IMR-90 (cell line): ENCODE results near the gene ZNF341. TPM values are rescaled to one million over a fixed set of nuclear protein-coding genes. Genes with fewer than 3 reads are reported as not detected.

ENCODE experiments used
- ATAC-seq: fragments of 200-7000 bp; cut with Tn5 transposase; 2 replicates; pipeline ENCODE4 v1.9.1; 2020; ENCODE audit warnings: low read depth, mild to moderate bottlenecking, moderate library complexity
- Bru-seq: library from RNA; stranded (reverse); fragments of 400-500 nt; gene quantifications from one replicate; lab custom pipeline; 2021; lab: Mats Ljungman, UMichigan
- BruChase-seq, 2 experiments: library from RNA; stranded (reverse); fragments of 400-500 nt; gene quantifications; one replicate each; lab custom pipeline; 2021; lab: Mats Ljungman, UMichigan
- BruUV-seq: library from RNA; stranded (reverse); fragments of 400-500 nt; replicated peaks from 2 replicates; lab custom pipeline; 2021; lab: Mats Ljungman, UMichigan
- CTCF ChIA-PET: fragments of 300-600 bp; formaldehyde crosslinking; extraction: SDS; loops from one replicate; lab custom pipeline; 2021; ENCODE audit warnings: antibody characterized with exemption; lab: Yijun Ruan, JAX
- POLR2A ChIA-PET: fragments of 300-600 bp; sonication (Branson Sonifier 250); formaldehyde crosslinking; loops from one replicate; lab custom pipeline; 2022; ENCODE audit warnings: antibody characterized with exemption; ENCODE audit not compliant: unreplicated experiment; lab: Charles Lee
- DNase-seq: peaks from one replicate; pipeline ENCODE4 v3.0.0; 2013
- H2AFZ ChIP-seq: replicated peaks from 2 replicates; pipeline ENCODE3; 2013; ENCODE audit warnings: low read length, mild to moderate bottlenecking; ENCODE audit not compliant: poor library complexity
- H2AK5ac ChIP-seq: 2 replicates; pipeline ENCODE4 v1.6.1; 2013; ENCODE audit warnings: low read depth, low read length, inconsistent platforms
- H2AK9ac ChIP-seq: replicated peaks from 2 replicates; pipeline ENCODE3; 2013; ENCODE audit warnings: mild to moderate bottlenecking, low read depth, low read length, moderate library complexity; ENCODE audit not compliant: poor library complexity
- H2BK120ac ChIP-seq: 2 replicates; pipeline ENCODE4 v1.6.1; 2013; ENCODE audit warnings: low read depth, low read length, inconsistent platforms
- H2BK15ac ChIP-seq: 3 replicates; pipeline ENCODE4 v1.6.1; 2013; ENCODE audit warnings: low read depth, low read length, inconsistent platforms
- H2BK20ac ChIP-seq: 2 replicates; pipeline ENCODE4 v1.6.1; 2013; ENCODE audit warnings: low read depth, mild to moderate bottlenecking, inconsistent platforms, low read length, moderate library complexity
- H2BK5ac ChIP-seq: 2 replicates; pipeline ENCODE4 v1.6.1; 2013; ENCODE audit warnings: mild to moderate bottlenecking, low read depth, low read length, inconsistent platforms; ENCODE audit not compliant: poor library complexity, severe bottlenecking
- H3K14ac ChIP-seq: replicated peaks from 2 replicates; pipeline ENCODE4 v1.6.1; 2013; ENCODE audit warnings: low read depth, low read length, inconsistent platforms
- H3K18ac ChIP-seq: 2 replicates; pipeline ENCODE4 v1.6.1; 2013; ENCODE audit warnings: low read depth, low read length, control low read depth
- H3K23ac ChIP-seq: 2 replicates; pipeline ENCODE4 v1.6.1; 2013; ENCODE audit warnings: low read depth, low read length, inconsistent platforms
- H3K27ac ChIP-seq: 2 replicates; pipeline ENCODE4 v1.5.1; 2013; ENCODE audit warnings: mild to moderate bottlenecking, control low read depth, low read length; ENCODE audit not compliant: insufficient read depth
- H3K27me3 ChIP-seq: 2 replicates; pipeline ENCODE4 v1.6.1; 2013; ENCODE audit warnings: low read length; ENCODE audit not compliant: control insufficient read depth, insufficient read depth
- H3K36me3 ChIP-seq: 2 replicates; pipeline ENCODE4 v1.6.1; 2013; ENCODE audit warnings: low read length, mixed read lengths; ENCODE audit not compliant: control insufficient read depth, insufficient read depth
- H3K4ac ChIP-seq: 2 replicates; pipeline ENCODE4 v1.6.1; 2013; ENCODE audit warnings: low read depth, low read length, inconsistent platforms
- H3K4me1 ChIP-seq: 2 replicates; pipeline ENCODE4 v1.6.1; 2013; ENCODE audit warnings: low read length, mixed read lengths; ENCODE audit not compliant: control insufficient read depth, insufficient read depth
- H3K4me2 ChIP-seq: 2 replicates; pipeline ENCODE4 v1.6.1; 2013; ENCODE audit warnings: low read depth, mild to moderate bottlenecking, control low read depth, low read length, moderate library complexity
- H3K4me3 ChIP-seq: 2 replicates; pipeline ENCODE4 v1.5.1; 2013; ENCODE audit warnings: low read depth, mild to moderate bottlenecking, control low read depth, low read length, moderate library complexity; ENCODE audit not compliant: insufficient read depth
- H3K56ac ChIP-seq: 2 replicates; pipeline ENCODE4 v1.6.1; 2013; ENCODE audit warnings: low read length, inconsistent platforms; ENCODE audit not compliant: insufficient read depth; ENCODE audit errors: extremely low read depth
- H3K79me1 ChIP-seq, 2 experiments: 2 replicates each; pipeline ENCODE4 v1.6.1; 2013; ENCODE audit warnings: low read length in 2 of 2, inconsistent platforms in 1 of 2, low read depth in 1 of 2
- H3K9ac ChIP-seq: 2 replicates; pipeline ENCODE4 v1.6.1; 2013; ENCODE audit warnings: low read depth, low read length, control low read depth
- H3K9me1 ChIP-seq: 2 replicates; pipeline ENCODE4 v1.6.1; 2013; ENCODE audit warnings: low read length, inconsistent platforms; ENCODE audit not compliant: insufficient read depth
- H3K9me3 ChIP-seq: 2 replicates; pipeline ENCODE4 v1.6.1; 2013; ENCODE audit warnings: low read length; ENCODE audit not compliant: control insufficient read depth, insufficient read depth
- H4K20me1 ChIP-seq: 2 replicates; pipeline ENCODE4 v1.6.1; 2013; ENCODE audit warnings: low read length, inconsistent platforms; ENCODE audit not compliant: insufficient read depth
- H4K5ac ChIP-seq: 2 replicates; pipeline ENCODE4 v1.6.1; 2013; ENCODE audit warnings: mild to moderate bottlenecking, low read depth, low read length, control low read depth
- H4K8ac ChIP-seq, 2 experiments: 2 replicates each; pipeline ENCODE4 v1.6.1; 2013; ENCODE audit warnings: low read depth in 2 of 2, low read length in 2 of 2, control low read depth in 1 of 2, inconsistent platforms in 1 of 2
- H4K91ac ChIP-seq: 2 replicates; pipeline ENCODE4 v1.6.1; 2013; ENCODE audit warnings: low read depth, low read length, inconsistent platforms; ENCODE audit not compliant: insufficient read depth
- BHLHE40 ChIP-seq: fragments of 150-350 bp; IDR thresholded peaks from 2 replicates; pipeline ENCODE4 v1.6.1; 2016; ENCODE audit warnings: mild to moderate bottlenecking, low read depth, low read length
- ELK1 ChIP-seq: fragments of 150-350 bp; IDR thresholded peaks from 2 replicates; pipeline ENCODE4 v1.6.1; 2016; ENCODE audit warnings: low read depth, mild to moderate bottlenecking, low read length, moderate library complexity, borderline replicate concordance
- FOS ChIP-seq: fragments of 150-350 bp; IDR thresholded peaks from 2 replicates; pipeline ENCODE4 v1.6.1; 2016; ENCODE audit warnings: low read depth, low read length
- MAFK ChIP-seq: IDR thresholded peaks from 2 replicates; pipeline ENCODE4 v1.6.1; 2012; ENCODE audit warnings: low read depth, low read length, improper control_type of control experiment
- MAZ ChIP-seq: IDR thresholded peaks from 2 replicates; pipeline ENCODE4 v1.6.1; 2012; ENCODE audit warnings: low read depth, mild to moderate bottlenecking, low read length, improper control_type of control experiment, moderate library complexity, borderline replicate concordance
- MXI1 ChIP-seq: IDR thresholded peaks from 2 replicates; pipeline ENCODE4 v1.6.1; 2012; ENCODE audit warnings: low read depth, mild to moderate bottlenecking, low read length, moderate library complexity, borderline replicate concordance
- NFE2L2 ChIP-seq: fragments of 150-350 bp; IDR thresholded peaks from 2 replicates; pipeline ENCODE4 v1.6.1; 2016; ENCODE audit warnings: low read depth, mild to moderate bottlenecking, low read length
- POLR2A ChIP-seq: IDR thresholded peaks from 2 replicates; pipeline ENCODE4 v1.6.1; 2012; ENCODE audit warnings: mild to moderate bottlenecking, low read depth, low read length
- RCOR1 ChIP-seq: IDR thresholded peaks from 2 replicates; pipeline ENCODE4 v1.6.1; 2012; ENCODE audit warnings: mild to moderate bottlenecking, low read length, improper control_type of control experiment; ENCODE audit not compliant: insufficient replicate concordance
- RFX5 ChIP-seq: IDR thresholded peaks from 2 replicates; pipeline ENCODE4 v1.8.0; 2012; ENCODE audit warnings: low read depth, mild to moderate bottlenecking, low read length, moderate library complexity
- SMC3 ChIP-seq: fragments of 150-350 bp; IDR thresholded peaks from 2 replicates; pipeline ENCODE4 v1.6.1; 2016; ENCODE audit warnings: low read depth, mild to moderate bottlenecking, antibody characterized with exemption, low read length, moderate library complexity
- USF2 ChIP-seq: fragments of 150-350 bp; IDR thresholded peaks from 2 replicates; pipeline ENCODE4 v1.6.1; 2017; ENCODE audit warnings: mild to moderate bottlenecking, antibody characterized with exemption, low read length, low read depth
- WGBS, 2 experiments: methylation state at CpG; one replicate each; pipeline versions ENCODE4 v1.1.5 to v1.1.7; 2013; ENCODE audit warnings: missing lambda C conversion rate in 2 of 2; ENCODE audit not compliant: insufficient read length in 1 of 2; ENCODE audit errors: extremely low coverage in 2 of 2; 5-methylcytosine and 5-hydroxymethylcytosine counted together
- dilution Hi-C: fragments of 300-500 bp; cut with HindIII; formaldehyde crosslinking; loops from one replicate; pipeline ENCODE4 v1.14.3; 2018; ENCODE audit warnings: low sequenced_read_pairs; ENCODE audit not compliant: unreplicated experiment
- in situ Hi-C: fragments of 300-500 bp; cut with MboI; formaldehyde crosslinking; loops from 3 replicates; pipeline ENCODE4 v1.14.3; 2019; ENCODE audit warnings: low sequenced_read_pairs, inconsistent platforms, mixed read lengths
- intact Hi-C: fragments of 100-400 bp; cut with micrococcal nuclease; formaldehyde crosslinking; loops from 2 replicates; pipeline ENCODE4 v1.10.0; 2022
- long read RNA-seq: library from polyadenylated mRNA; unstranded; transcript quantifications from one replicate; pipeline ENCODE4 v2.0.0, GENCODE V29; 2021; ENCODE audit not compliant: unreplicated experiment
- polyA plus RNA-seq, 3 experiments: library from polyadenylated mRNA; depleted of rRNA; stranded (reverse); fragments of >200 nt; gene quantifications; 2 replicates each; pipeline ENCODE4 v1.2.3, GENCODE V29; 2012; ENCODE audit warnings: low replicate concordance in 1 of 3
- total RNA-seq: library from RNA; depleted of rRNA; stranded (reverse); fragments of >200 nt; gene quantifications from 2 replicates; pipeline ENCODE4 v1.2.3, GENCODE V29; 2012; rRNA removed

ZNF341 gene
- total RNA-seq (1.1 TPM in 2 replicates), polyA plus RNA-seq (2012; rRNA removed) (3.4 TPM in 2 replicates), Bru-seq, nascent RNA (percentile 52 among the genes with signal in this experiment), BruChase-seq, experiment 1, labeled RNA remaining after a 6-hour chase (percentile 68 among the genes with signal in this experiment), BruChase-seq, experiment 2, labeled RNA remaining after a 2-hour chase (percentile 46 among the genes with signal in this experiment)
- polyA plus RNA-seq (2012; cell fraction: cytosol; rRNA removed): 2.0 and 2.9 TPM in 2 replicates
- polyA plus RNA-seq (2012; cell fraction: nucleus; rRNA removed; ENCODE audit: low replicate concordance): 7.7 and 17.8 TPM in 2 replicates
- long read RNA-seq, partial matches to known transcripts: 3 of 4 reads
- long read RNA-seq, other reads (novel, unspliced or antisense): 1 of 4 reads

- Histone ChIP-seq H4K8ac (peak within 1 kb of the TSS; percentile 97 to 100), H4K20me1 (no peaks in the 10 kb centered on the region), H3K14ac (peak within 1 kb of the TSS; percentile 70), H3K27me3 (no peaks in the 10 kb centered on the region; the same call in 1 of the 2 replicates), H2AFZ (peak within 1 kb of the TSS; percentile 99), H3K79me1 (peaks cover 12 to 33% of the 10 kb centered on the region in 2 experiments; a peak in 3 of 4 replicates), H3K4me2 (peak within 1 kb of the TSS; percentile 80), H4K5ac (peak within 1 kb of the TSS; percentile 94), H3K9ac (peak within 1 kb of the TSS; percentile 72), H3K4me1 (peaks cover 18% of the 10 kb centered on the region), H3K18ac (peak within 1 kb of the TSS; percentile 38), H2BK5ac (peak within 1 kb of the TSS; percentile 49), H3K9me3 (peaks cover 3% of the 10 kb centered on the region), H2BK120ac (peak within 1 kb of the TSS; percentile 74), H3K56ac (peak within 1 kb of the TSS; percentile 76), H3K27ac (peak within 1 kb of the TSS; percentile 81), H2AK5ac (peak within 1 kb of the TSS; percentile 94), H2BK20ac (peak within 1 kb of the TSS; percentile 21; the same call in 1 of the 2 replicates), H3K9me1 (peaks cover 7% of the 10 kb centered on the region; the same call in 1 of the 2 replicates), H3K4ac (peak within 1 kb of the TSS; percentile 90), H3K23ac (peak within 1 kb of the TSS; percentile 85), H4K91ac (peak within 1 kb of the TSS; percentile 84), H2AK9ac (peak within 1 kb of the TSS; percentile 74), H3K4me3 (peak within 1 kb of the TSS; percentile 43), H3K36me3 (no peaks in the 10 kb centered on the region; the same call in 1 of the 2 replicates), H2BK15ac (peak within 1 kb of the TSS; percentile 74; the same call in 1 of the 3 replicates)
- peak; percentile 76 for DNase-seq
- peak; percentile 84 for ATAC-seq
- WGBS, 2 experiments: 8% methylated on average over 39 of the region's 57 CpGs; no CpG with 5 or more reads in 1 of the 2 experiments
- in situ Hi-C loops (no loop called here), dilution Hi-C loops (no loop called here), intact Hi-C loops (loop anchor here (2.0 to 5.0 kb wide), 3 partner anchors 64 to 275 kb away; partner anchors contain the start of genes ACTL10 and CHMP4B)
- no TSS peak for BruUV-seq
- ChIA-PET CTCF (interaction anchor here (0.8 kb wide), 2 partner anchors 79 to 259 kb away, joined by 3 read pairs; no protein-coding TSS in a partner anchor), POLR2A (interaction anchor here (0.6 kb wide), 1 partner anchor 260 kb away, joined by 3 read pairs; no protein-coding TSS in a partner anchor)
- TF ChIP-seq MXI1: no peak
- no peak for TF ChIP-seq FOS
- no peak for TF ChIP-seq BHLHE40
- no peak for TF ChIP-seq POLR2A
- peak; percentile 77 for TF ChIP-seq SMC3
- no peak for TF ChIP-seq NFE2L2
- TF ChIP-seq USF2: no peak
- no peak for TF ChIP-seq ELK1
- no peak for TF ChIP-seq MAFK
- TF ChIP-seq RCOR1: no peak
- peak; percentile 34; the same call in 1 of the 2 replicates for TF ChIP-seq MAZ
- no peak for TF ChIP-seq RFX5
Measured at GRCh38 chr20:33731693-33732165, at the start of gene ZNF341. TSS of gene ZNF341 (plus strand) at chr20:33731996. CDS start at chr20:33732022, 26 bp downstream.
